ENCODE data around the gene GRB10.

GRB10 gene

GRCh38 chr7:50709151-50709550, 73.5 kb downstream of the GRB10 start:
- ATAC-seq = no peak

GRCh38 chr7:50707236-50708006, 75.3 kb downstream of the GRB10 start:
- TF ChIP-seq OSR1 (CRISPR knock-in tag; IDR thresholded peaks at IDR 0.05) (no peak), ESRRG (CRISPR knock-in tag; IDR thresholded peaks at IDR 0.05) (no peak), BACH2 (CRISPR knock-in tag; IDR thresholded peaks at IDR 0.05; ENCODE audit: borderline replicate concordance) (no peak), RARB (CRISPR knock-in tag; IDR thresholded peaks at IDR 0.05) (no peak), GLIS3 (CRISPR knock-in tag; IDR thresholded peaks at IDR 0.05) (no peak), ZNF70 (CRISPR knock-in tag; IDR thresholded peaks at IDR 0.05) (no peak)
- ATAC-seq = no peak

More at GRCh38 chr7:50709151-50709550, 73.5 kb downstream of the GRB10 start:
- no peak for TF ChIP-seq ZFP30 (CRISPR knock-in tag; IDR thresholded peaks at IDR 0.05)
- no peak for TF ChIP-seq ZC3H10 (CRISPR knock-in tag; IDR thresholded peaks at IDR 0.05)
- no peak for TF ChIP-seq TSHZ2 (CRISPR knock-in tag; IDR thresholded peaks at IDR 0.05)
- TF ChIP-seq, protein P1, sequence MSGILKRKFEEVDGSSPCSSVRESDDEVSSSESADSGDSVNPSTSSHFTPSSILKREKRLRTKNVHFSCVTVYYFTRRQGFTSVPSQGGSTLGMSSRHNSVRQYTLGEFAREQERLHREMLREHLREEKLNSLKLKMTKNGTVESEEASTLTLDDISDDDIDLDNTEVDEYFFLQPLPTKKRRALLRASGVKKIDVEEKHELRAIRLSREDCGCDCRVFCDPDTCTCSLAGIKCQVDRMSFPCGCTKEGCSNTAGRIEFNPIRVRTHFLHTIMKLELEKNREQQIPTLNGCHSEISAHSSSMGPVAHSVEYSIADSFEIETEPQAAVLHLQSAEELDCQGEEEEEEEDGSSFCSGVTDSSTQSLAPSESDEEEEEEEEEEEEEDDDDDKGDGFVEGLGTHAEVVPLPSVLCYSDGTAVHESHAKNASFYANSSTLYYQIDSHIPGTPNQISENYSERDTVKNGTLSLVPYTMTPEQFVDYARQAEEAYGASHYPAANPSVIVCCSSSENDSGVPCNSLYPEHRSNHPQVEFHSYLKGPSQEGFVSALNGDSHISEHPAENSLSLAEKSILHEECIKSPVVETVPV (CRISPR knock-in tag; IDR thresholded peaks at IDR 0.05) = no peak
- TF ChIP-seq OSR1 (CRISPR knock-in tag; IDR thresholded peaks at IDR 0.05) = no peak
- no peak for TF ChIP-seq SNAI2 (CRISPR knock-in tag; IDR thresholded peaks at IDR 0.05)
- TF ChIP-seq CSDC2 (CRISPR knock-in tag; IDR thresholded peaks at IDR 0.05) = no peak

DNA sequence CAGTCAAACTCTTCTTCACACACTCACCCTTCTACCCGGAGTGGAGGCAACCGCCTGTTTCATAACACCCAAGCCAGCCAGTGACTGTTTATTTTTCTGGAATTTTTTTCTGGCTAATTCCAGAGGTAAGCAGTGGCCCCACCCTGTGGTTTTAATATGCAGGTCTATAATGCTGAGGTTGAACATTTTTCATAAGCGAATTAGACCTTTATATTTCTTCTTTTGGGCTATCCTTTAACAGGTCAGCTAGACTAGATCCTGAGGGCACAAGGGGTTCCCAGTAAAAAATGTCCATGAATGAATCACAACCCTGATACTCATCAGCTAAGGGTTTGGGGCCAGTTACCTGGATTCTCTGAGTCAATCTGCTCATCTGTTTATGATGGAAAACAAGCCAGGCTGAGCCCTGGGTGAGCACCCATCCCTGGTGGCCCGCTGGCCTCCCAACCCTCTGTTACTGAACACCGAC, 76.2 kb downstream of the GRB10 start:
- TF ChIP-seq, protein P2, sequence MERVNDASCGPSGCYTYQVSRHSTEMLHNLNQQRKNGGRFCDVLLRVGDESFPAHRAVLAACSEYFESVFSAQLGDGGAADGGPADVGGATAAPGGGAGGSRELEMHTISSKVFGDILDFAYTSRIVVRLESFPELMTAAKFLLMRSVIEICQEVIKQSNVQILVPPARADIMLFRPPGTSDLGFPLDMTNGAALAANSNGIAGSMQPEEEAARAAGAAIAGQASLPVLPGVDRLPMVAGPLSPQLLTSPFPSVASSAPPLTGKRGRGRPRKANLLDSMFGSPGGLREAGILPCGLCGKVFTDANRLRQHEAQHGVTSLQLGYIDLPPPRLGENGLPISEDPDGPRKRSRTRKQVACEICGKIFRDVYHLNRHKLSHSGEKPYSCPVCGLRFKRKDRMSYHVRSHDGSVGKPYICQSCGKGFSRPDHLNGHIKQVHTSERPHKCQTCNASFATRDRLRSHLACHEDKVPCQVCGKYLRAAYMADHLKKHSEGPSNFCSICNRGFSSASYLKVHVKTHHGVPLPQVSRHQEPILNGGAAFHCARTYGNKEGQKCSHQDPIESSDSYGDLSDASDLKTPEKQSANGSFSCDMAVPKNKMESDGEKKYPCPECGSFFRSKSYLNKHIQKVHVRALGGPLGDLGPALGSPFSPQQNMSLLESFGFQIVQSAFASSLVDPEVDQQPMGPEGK (CRISPR knock-in tag; IDR thresholded peaks at IDR 0.05; ENCODE audit: borderline replicate concordance) = no peak
- TF ChIP-seq TOX (CRISPR knock-in tag; IDR thresholded peaks at IDR 0.05; ENCODE audit: borderline replicate concordance) (no peak), PPARA (CRISPR knock-in tag; IDR thresholded peaks at IDR 0.05; ENCODE audit: borderline replicate concordance) (no peak), CREB5 (CRISPR knock-in tag; IDR thresholded peaks at IDR 0.05; ENCODE audit: low read depth) (no peak), TSHZ2 (CRISPR knock-in tag; IDR thresholded peaks at IDR 0.05) (no peak), POU6F1 (CRISPR knock-in tag; IDR thresholded peaks at IDR 0.05; ENCODE audit: borderline replicate concordance, low read depth) (no peak), ZC3H10 (CRISPR knock-in tag; IDR thresholded peaks at IDR 0.05) (no peak), ARNTL (CRISPR knock-in tag; IDR thresholded peaks at IDR 0.05; ENCODE audit: borderline replicate concordance, low read depth) (no peak), ZNF8 (CRISPR knock-in tag; IDR thresholded peaks at IDR 0.05) (no peak), ESRRG (CRISPR knock-in tag; IDR thresholded peaks at IDR 0.05) (no peak), BACH2 (CRISPR knock-in tag; IDR thresholded peaks at IDR 0.05; ENCODE audit: borderline replicate concordance) (no peak), ISL1 (CRISPR knock-in tag; IDR thresholded peaks at IDR 0.05) (no peak), ZNF565 (CRISPR knock-in tag; conservative IDR thresholded peaks at IDR 0.05; ENCODE audit: low read depth) (no peak)
- TF ChIP-seq, protein P1 (CRISPR knock-in tag; IDR thresholded peaks at IDR 0.05) = no peak
- no peak for ATAC-seq
